ENCODE measurements around the gene NOP10.
"Not testable (repeated sequence)": the region's sequence is repeated elsewhere in the genome, so short reads cannot be mapped to it uniquely, and the experiment has no call there.

The NOP10 gene

DNA sequence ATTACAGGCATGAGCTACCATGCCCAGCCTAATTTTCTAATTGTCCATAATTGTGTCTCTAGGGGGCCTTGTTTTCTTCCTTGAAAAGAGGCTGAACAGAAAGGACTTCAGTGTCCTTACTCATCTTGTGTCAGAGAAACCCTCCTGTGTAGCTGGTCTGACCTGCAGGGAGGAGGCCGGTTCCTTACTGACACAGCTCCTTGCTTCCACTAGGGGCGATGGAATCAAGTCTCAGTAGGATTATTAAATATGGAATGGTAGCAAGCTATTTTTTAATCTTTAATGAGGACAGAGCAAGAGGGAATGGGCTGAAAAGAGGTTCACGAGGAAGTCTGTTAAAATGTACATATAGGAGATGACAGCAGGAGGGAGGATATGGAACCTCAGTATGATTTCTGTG, 15.4 kb upstream of the NOP10 start:
- FAIRE-seq = no peak

DNA sequence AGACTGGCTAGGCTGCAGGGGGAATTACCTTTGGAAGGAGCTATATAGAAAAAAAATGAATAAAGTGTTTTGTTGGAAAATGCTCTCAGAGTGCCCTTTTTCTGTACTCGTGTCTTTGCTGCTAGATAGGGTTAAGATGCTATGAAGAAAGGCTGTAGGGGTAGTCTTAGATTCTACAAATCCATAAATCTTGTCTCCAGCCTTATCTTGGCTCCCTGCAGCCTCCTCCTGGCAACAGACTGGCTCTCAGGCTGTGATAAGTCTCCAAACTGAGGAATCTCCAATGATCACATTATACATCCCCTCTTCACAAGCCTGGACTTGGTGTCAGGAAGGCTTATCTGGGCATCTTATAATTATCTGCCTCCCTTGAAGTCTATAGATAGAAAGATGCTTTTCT, 14.7 kb upstream of the NOP10 start:
- FAIRE-seq = no peak

DNA sequence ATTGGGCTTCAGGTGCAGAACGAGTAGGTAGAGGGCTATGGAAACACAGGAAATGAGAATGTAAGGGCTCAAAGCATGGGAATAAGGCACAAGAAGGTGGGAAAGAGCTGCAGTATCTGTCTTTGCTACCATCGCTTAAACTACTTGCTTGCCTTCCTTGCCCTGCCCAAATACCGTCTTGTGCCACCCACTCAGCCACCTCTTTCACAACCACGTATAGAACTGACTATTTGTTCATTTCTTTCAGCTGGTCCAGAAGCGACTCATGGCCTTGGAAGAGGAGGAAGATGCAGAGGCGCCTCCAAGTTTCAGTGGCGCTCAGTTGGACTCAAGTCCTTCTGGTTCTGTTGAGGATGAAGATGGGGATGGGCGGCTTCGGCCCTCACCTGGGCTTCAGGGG, 12.3 kb upstream of the NOP10 start:
- FAIRE-seq = no peak

DNA sequence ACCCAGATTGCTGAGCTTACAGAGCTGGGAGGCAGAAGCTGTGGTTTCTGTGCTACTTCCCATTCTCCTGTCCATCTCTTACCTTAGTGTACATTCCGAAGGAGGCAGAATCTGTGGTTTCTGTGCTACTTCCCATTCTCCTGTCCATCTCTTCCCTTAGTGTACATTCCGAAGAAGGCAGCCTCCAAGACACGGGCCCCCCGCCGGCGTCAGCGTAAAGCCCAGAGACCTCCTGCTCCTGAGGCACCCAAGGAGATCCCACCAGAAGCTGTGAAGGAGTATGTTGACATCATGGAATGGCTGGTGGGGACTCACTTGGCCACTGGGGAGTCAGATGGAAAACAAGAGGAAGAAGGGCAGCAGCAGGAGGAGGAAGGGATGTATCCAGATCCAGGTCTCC, 11.3 kb upstream of the NOP10 start:
- no peak for FAIRE-seq

DNA sequence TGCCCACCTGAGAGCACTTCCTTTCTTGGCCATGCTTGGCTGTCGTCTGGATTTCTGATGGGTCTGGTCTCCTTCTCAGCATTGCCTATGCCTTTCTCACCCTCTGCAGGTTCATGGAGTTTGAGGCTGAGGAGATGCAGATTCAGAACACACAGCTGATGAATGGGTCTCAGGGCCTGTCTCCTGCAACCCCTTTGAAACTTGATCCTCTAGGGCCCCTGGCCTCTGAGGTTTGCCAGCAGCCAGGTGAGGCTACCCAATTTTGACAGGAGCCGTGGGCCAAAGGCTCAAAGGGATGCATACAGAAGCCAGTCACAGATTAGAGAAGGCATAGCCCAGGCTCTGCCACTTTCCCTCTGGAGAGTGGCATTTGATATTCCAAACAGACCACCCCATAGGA, 10.7 kb upstream of the NOP10 start:
- no peak for FAIRE-seq

GRCh38 chr15:34352996-34353395, 10.1 kb upstream of the NOP10 start:
- FAIRE-seq = not testable (repeated sequence)

DNA sequence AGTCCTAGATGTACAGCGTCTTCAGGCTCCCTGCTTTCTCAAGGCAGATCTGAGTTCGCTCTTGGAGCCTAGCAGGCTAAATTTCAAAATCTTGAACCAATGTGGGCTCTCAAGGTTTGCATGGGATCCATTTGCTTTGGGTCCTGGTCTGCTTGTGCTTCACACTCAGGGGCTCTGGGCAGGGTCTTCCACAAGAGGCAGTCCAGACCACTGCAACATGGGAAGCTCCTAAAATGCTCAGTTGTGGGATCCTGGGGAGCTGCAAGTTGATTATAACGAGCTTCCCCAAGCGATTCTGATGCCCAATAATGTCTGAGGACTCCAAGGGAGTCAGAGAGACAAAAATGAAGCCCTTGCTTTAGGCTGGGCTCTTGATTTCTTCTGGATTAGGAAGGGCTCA, 6.8 kb upstream of the NOP10 start:
- FAIRE-seq = no peak

GRCh38 chr15:34348735-34349300, 5.9 kb upstream of the NOP10 start:
- FAIRE-seq = no peak

DNA sequence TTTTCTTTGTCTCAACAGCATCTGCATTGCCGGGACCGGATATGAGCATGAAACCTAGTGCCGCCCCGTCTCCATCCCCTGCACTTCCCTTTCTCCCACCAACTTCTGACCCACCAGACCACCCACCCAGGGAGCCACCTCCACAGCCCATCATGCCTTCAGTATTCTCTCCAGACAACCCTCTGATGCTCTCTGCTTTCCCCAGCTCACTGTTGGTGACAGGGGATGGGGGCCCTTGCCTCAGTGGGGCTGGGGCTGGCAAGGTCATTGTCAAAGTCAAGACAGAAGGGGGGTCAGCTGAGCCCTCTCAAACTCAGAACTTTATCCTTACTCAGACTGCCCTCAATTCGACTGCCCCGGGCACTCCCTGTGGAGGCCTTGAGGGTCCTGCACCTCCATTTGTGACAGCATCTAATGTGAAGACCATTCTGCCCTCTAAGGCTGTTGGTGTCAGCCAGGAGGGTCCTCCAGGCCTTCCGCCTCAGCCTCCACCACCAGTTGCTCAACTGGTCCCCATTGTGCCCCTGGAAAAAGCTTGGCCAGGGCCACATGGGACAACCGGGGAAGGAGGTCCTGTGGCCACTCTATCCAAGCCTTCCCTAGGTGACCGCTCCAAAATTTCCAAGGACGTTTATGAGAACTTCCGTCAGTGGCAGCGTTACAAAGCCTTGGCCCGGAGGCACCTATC, 5.2 kb upstream of the NOP10 start:
- no peak for FAIRE-seq

DNA sequence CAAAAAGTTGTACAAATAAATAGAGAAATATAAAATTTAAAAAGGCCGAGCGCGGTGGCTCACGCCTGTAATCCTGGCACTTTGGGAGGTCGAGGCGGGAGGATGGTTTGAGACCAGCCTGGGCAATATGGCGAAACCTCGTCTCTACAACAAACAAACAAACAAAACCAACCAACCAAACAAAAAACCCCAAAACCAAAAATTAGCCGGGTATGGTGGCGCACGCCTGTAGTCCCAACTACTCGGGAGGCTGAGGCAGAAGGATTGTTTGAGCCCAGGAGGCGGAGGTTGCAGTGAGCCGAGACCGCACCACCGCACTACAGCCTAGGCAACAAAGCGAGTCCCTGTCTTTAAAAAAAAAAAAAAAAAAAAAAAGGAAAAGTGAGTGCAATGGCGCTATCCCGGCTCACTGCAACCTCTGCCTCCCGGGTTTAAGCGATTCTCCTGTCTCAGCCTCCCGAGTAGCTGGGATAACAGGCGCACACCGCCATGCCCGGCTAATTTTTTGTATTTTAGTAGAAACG, 661 bp downstream of the NOP10 start:
- FAIRE-seq = not testable (repeated sequence)

DNA sequence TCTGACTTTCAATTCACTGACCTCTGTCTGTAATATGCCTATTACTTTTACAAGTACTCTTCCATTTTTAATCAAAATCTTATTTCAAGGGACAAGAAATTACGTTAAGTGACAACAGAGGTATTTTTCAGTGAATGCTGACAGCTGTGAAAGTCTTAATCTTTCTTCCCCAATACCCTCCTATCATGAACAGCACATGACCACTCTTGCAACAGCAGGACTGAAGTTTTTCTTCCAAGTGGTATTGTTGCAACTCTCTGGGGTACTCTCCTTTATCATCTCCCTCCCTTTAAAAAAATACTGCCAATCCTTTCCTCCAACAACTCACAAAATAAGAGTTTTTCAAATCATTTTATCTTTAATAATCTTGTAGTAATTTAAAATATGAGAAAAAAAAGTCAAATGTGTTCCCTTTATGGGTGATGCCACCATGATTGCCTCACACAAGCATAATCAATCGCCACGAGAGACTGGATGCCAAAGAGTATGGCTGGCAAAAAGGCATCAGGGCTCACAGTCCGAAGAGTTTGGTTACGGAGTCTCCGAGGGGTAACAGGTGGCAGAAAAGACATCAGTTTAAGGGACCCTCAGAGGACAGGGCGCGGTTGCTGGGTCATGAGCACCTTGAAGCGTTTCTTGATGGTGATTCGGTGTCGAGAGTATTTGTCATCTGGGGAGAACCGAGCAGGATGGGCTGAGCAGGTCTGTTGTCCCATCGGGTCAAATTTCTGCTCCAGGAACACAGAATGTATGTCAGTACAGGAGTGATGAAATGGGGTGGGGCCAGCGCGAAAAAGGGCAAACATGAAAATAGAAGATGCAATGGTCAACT, 1.3 kb downstream of the NOP10 start:
- no peak for FAIRE-seq

DNA sequence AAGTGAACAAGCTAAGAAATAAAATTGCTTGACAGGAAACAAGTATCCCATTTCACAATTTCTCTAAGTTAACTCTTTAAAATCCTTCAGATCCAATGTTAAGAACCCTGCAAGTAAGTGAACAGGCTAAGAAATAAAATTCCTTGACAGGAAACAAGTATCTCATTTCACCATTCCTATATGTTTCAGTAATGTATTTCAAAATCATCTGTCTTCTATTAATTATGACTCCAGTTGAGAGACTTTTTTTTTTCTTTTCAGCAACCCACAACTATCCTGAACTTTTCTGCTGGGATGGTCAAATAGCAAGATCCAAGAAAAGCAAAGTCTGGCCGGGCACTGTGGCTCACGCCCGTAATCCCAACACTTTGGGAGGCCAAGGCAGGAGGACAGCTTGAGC, 3.0 kb downstream of the NOP10 start:
- no peak for FAIRE-seq

DNA sequence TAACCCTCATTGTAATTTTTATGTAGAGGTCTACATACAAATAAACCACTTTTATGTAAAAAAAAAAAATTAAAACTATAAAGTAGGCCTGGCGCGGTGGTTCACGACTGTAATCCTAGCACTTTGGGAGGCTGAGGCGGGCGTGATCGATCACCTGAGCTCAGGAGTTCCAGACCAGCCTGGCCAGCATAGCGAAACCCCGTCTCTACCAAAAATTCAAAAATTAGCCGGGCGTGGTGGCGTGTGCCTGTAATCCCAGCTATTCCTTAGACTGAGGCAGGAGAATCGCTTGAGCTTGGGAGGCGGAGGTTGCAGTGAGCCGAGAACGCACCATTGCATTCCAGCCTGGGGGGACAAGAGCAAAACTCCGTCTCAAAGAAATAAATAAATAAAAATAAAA, 4.6 kb downstream of the NOP10 start:
- FAIRE-seq = no peak

DNA sequence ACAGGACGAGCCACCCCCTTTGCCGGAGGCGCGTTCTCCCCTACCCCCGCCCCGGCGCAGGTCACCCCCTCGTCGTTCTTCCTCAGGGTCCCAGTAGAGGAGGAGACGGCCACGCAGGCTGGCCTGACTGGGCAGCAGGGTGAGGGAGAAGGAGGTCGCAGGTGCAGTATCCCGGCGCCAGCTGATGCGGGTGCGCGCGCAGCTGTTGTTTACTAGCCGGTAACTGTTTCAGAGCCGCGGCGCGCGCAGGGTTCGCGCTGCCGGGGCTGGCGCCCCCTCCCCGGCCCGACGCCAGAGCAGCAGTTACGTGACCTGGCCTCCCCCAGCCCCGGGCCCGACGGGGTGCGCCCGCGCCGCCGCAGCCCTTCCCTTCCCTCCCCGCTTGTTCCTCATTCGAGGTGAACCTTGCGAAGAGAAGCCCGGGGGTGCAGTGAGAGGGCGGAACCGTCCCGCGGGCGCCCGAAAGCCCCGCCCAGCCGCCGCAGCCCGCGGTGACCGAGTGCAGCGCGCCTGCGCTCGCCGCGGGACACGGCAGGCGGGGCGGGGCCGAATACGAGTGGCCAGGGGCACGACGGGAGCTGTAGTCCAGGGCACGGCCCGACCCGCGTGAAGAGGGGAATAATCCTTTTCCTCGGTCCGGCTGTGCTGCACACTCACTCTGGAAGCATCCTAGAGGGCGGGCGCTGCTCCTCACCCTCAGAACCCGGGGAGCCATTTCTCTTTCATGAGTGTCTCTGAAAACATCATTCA, 5.2 kb downstream of the NOP10 start, which contains the start of gene SLC12A6:
Gene SLC12A6, minus strand, starts transcription at position 225 of the 750 bp plus-strand sequence. CDS start 1,101 bp downstream, outside the sequence.
- FAIRE-seq = no peak

DNA sequence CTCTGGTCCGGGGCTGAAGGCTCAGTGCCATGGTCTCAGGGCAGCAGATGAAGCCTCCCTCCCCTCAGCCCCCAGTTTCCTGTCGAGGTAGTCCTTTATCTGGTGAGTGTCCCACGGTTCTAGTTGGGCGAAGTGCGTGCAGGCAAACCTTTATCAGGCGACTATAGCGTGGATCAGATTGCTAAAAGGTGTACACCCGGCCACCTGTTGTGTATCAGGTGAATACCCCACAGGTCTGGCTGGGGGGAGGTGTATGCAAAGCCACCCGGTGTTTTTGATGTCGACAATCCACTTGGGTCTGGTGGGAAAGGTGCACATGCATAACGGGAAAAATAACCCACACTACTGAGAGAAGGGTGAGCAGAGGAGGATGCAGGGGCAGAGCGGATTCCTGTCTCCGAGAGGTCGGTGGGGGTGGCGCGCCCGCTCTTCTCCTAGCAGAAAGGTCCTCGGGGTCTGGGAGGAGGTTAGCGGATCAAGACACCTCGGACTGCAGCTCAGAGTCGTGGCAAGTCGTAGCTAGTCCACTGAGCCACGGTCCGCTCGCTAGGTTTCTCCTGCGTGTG, 5.9 kb downstream of the NOP10 start:
- FAIRE-seq = no peak

DNA sequence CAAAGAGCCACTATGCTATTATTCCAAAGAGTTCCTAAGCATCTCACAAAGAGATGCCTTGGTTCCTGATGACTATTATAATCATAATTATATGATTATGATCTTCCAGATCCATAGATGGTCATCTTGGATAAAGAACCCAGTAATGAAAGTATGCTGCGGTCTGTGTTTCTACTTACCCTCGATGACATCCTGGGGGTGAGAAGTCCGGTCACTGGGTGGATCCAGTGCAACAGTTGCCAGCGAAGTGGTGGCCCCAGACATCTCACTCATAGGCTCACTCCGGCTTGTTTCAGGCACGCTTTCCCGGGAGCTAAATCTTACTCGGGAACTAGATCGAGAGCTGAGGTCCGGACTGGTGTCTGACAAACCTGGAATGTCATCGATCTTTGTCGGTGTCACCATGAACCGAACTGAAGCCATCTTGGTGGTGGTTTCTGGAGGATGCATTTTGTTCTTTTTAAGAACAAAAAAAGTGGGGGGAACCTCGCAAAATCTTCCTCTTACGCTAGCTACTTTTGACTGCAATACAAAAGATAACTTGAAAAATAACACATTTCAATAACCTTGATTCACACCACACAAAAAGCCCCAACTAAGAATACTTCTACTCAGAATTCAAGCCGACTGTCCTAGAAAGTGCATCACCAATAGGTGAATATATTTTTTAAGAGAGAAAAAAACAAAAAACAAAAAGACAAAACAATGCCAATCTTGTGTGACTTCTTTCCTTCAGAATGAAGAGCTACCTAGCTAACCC, 6.5 kb downstream of the NOP10 start:
- no peak for FAIRE-seq

DNA sequence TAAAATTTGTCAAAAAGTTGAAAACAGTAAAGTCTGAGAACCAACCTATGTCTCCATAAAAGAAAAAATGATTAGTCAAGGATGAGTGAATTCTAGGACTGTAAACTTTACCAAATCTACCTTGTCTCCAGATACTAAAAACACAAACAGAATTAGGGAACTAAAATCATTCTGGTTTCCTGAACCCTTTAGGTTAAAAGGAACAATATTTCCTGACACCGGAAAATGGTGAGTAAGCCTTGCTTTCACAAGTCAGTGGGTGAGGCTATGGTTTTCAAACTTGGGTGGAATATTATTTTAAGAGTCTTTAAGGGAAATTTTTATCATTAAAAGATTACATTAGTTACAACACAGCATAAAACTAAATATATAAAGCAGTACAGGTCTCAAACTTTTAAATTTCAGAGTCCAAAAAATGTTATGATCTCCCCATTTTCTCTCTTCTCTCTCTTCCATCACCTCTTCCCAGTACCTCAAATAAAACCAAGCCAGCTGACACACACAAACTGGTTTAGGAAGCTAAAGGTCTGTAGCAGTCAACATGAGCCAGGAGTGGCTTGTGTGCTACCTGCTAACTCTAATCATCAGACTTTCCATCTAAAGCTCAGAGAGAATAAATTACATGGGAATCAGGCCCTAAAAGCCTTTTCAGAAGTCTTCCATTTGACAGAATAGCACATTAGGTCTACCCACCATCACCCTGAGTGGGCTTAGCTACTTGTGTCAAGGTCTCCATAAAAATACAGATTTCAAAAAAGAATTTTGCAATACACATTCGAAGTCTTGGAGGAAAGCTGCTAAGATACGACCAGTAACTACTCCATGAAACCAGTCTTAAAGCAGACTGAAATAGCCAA, 7.5 kb downstream of the NOP10 start:
- FAIRE-seq = no peak

- FAIRE-seq = no peak
Observed at GRCh38 chr15:34334672-34335071, 8.3 kb downstream of the NOP10 start.

- FAIRE-seq = no peak
Observed at GRCh38 chr15:34332553-34333120, 10.3 kb downstream of the NOP10 start.

- no peak for FAIRE-seq
Observed at GRCh38 chr15:34331809-34332208, 11.1 kb downstream of the NOP10 start.
